Stimulated activated CD8-positive, alpha-beta memory T cell treated with anti-CD3 and anti-CD28 coated beads, Interleukin-7, amount 100 ng/mL, for 1 hour (primary cell): ENCODE results near the gene HDC.

Experiments
- DNase-seq, 2 donors: peaks; one replicate each; pipeline ENCODE4 v3.0.0-alpha.2; 2020; ENCODE audit warnings: low read depth in 2 of 2

HDC gene

DNA sequence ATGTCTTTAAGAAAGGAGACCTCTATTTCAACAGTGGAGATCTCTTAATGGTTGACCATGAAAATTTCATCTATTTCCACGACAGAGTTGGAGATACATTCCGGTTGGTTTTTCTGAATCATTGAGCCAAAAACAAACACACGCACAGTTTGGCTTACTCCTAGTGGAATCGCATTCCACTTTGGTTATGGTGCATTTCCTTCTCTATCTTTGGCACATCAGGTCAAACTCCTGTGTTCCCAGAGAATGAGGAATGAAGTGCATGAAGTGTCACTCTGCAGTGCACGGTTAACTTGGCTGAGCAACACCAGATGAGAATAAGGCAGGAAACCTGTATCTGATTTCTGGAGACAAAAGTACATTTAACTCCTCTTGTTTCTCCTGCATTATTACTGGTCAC, 38.5 kb downstream of the HDC start:
- DNase-seq, result no peak

DNA sequence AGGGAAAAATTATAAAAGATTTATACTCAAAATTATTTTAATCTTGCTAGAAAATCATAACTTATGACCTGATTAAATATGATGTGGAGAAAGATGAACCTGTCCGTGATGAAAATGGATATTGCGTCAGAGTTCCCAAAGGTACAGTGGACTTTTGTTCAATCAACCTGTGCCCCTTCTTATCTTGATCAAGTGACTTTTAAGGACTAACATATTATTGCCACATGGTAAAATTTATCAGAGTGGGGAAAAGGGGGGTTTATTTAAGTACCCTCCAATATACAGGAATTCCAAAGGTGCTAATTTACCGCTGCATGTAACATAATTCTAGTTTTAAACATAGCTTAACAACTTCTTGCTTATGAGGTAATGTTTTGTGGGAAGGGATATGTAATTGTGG, 39.6 kb downstream of the HDC start:
- no peak for DNase-seq

DNA sequence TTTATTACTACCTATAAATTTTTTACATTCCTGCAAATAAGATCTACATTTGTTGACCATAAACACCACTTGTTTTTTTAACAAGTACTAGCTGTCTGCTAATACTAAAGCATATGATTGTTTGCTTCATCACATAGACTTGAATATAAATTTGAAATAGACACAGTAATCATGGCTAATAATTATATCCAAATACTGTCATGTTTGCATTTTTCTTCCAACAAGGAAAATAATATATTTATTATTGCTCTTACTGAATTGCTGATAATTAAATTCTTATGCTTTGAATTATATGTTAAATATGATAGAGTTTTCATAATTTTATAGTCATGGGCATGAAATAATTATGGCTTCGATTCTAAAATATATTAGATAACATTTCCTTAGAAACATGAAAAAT, 40.5 kb downstream of the HDC start:
- DNase-seq, result no peak

DNA sequence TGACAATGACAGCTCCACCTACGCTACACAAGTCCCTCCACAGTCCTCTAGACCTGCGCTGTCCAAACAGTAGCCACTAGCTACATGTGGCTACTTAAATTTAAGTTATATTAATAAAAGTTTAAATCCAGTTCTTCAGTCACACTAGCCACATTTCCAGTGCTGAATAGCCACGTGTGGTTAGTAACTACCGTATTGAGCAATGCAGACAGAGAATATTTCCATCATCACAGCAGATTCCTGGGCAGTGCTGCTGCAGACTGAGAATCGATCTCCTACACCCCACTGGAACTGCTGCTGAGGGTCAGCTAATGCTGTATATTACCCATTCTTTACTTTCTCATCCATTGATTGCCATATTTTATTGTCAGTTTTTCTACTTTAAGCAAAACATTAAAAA, 40.9 kb downstream of the HDC start:
- no peak for DNase-seq

DNA sequence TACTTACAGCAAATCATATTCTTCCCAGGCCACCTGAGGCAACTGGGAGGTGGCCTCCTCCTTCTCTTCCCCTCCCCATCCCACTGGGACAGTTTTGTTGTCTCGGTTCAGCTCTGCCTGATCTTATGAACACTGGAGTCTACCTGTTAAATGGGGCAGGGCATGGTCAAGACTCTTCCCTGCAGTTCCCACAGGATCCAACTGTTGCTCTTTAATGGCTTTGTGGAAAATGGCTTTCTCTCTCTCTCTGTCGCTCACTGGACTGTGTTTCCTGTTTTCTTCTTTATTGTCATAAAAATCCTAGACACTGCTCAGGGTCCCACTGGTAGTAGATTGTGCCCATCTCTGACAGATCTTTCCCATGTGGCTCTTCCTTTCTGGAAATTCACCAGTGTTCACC, 43.3 kb downstream of the HDC start:
- DNase-seq, result no peak

DNA sequence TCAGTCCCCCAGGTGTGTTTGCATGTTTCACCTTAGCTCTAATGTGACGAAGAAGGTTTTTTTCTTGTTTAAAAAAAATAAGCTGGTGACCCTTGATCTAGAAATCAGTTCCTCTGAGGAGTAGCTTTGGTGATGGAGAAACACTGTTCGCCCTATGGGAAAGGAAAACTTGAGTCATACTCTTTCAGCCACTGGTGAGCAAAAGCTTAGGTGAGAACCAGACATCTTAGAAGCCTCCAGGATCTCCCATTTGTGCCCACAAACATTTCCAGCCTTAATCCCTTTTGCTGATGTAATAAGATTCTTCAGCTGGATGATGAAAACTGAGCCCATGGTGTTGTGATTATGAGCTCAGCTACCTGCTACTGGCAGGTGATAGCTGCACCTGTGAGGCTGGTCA, 45.7 kb downstream of the HDC start:
- DNase-seq, result no peak

DNA sequence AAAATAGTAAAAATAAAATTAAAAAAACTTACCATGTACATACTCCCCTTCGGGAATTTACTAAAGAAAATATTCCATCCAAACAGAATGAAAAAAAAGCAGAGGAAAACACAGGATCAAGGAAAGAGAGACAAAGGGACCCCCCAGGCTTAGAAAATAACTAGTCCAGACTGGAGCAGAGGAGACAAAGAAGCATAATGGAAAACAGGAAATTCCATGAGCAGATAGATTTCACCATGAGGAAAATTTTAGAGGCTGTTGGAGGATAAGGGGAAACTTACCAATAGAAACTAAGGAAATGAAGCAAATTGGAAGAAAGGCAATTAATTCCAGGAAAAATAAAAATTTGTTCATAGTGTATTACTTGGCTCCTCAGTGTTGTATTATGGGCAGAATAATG, 46.8 kb downstream of the HDC start:
- no peak for DNase-seq

DNA sequence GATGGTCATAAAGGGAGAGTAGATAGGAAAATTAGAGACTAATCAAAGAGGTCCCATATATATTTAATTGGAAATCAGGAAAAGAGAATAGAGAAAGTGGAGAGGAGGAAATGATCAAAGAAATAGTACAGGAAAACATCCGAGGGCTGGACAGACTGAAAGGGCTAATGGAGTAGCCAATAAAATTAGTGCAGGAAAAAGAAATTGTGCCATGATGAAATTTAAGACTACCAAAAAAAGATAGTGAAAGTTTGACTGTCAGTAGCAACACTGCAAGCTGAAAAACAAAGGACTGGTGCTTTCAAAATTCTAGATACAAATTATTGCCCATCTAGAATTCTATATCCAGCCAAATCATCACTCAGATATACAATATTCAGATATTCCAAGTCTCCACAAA, 47.2 kb downstream of the HDC start:
- no peak for DNase-seq

DNA sequence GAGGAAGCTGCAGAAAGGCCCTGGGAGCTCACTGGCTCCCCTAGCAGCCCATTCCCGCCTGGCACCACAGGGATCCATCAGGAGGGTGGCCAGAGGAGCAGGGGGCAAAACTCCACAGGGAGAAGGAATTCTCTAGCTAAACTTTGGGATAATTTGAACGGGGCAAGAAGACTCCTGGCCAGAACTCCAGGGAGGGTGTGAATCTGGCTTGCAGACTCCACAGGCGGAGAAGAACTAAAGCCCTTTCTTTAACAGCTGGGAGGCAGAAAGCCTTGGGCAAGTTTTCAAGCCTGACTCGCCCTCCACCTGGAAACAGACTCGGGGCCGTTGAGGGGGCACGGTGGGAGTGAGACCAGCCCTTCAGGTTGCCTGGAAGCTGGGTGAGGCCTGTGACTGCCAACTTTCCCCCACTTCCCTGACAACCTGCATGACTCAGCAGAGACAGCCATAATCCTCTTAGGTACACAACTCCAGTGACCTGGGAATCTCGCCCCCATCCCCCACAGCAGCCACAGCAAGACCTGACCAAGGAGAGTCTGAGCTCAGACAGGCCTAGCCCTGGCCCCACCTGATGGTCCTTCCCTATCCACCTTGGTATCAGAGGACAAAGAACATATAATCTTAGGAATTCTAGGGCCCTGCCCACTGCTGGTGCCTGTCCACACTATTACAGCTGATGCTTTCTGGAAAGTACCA, 54.9 kb downstream of the HDC start:
- no peak for DNase-seq

DNA sequence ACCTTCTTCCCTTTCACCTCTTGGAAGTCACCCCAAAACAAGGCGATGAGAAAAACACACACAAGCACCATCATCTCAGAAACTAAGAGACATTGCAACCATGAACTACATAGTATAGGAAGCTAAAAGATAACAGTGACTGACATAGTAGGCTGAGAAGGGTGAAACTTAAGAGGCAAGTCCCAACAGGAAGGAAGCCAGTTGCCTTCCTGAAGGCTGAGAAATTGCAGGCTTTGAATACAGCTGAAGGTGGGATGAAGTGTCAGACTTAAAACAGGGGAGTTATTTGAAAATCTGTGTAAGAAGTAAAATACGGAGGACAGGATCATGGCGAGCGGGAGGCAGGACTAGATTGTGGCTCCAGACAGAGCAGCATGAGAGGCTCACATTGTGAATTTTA, 55.7 kb downstream of the HDC start:
- no peak for DNase-seq

DNA sequence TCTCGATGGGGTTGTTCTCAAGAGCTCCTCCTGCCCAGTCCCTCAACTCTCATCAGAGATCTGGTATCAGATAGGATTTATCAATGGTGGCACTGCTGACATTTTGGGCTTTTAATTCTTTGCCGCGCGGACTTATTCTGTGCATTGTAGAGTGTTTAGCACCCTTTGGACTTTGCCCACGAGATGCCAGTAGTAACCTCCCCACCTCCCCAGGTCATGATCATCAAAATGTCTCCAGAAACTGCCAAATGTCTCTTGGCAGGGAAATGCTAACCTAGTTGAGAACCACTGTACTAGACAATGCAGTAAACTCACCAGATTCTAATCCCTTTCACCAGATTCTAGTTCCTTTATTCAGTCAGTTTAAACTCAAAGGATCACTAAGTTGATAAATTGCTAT, 59.5 kb downstream of the HDC start:
- no peak for DNase-seq

DNA sequence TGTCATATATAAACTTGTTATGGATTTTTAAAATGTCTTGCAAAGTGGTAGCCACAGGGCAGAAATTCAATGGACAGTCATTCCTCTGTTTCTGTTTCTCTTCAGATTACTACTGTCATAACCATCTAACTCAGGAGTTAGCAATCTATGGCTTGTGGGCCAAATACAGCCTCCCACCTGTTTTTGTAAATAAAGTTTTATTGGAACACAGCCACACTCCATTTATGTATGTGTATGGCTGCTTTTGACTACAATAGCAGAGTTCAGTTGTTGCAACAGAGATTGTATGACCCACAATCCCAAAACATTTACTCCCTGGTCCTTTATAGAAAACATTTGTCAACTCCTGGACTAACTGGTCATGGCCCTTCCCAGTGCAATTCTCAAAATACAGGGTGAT, 63.5 kb downstream of the HDC start:
- no peak for DNase-seq

DNA sequence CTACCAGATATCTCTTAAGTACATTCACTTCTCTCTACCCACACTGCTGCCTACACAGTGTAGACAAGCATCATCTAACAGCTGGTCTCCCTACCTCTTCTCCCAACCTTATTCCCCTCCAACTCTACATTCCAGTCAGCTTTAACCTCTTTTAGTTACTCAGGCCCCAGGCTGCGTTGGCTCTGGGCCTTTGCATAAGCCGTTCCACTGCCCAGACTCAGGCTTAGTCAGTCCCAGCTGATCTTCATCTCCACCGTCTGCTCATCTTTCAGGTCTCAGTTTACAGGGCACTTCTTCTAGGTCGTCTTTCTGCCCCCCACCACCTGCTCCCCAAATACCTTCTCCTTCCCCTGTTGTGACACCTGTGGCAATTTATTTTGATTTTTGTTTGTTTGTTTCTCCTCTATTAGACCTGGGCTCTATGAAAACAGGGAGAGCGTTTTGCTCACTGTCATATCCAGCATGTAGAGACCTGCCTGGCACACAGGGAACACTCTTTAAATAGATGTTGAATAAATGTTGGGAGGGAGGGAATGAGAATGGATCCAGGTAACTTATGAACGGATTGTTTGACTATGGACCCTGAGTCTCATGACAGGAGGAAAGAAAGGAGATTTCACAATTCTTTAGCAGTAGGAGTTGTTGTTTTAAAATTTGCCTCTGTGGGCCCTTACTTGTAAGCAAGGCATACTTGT, 72.5 kb downstream of the HDC start:
- DNase-seq, result no peak

DNA sequence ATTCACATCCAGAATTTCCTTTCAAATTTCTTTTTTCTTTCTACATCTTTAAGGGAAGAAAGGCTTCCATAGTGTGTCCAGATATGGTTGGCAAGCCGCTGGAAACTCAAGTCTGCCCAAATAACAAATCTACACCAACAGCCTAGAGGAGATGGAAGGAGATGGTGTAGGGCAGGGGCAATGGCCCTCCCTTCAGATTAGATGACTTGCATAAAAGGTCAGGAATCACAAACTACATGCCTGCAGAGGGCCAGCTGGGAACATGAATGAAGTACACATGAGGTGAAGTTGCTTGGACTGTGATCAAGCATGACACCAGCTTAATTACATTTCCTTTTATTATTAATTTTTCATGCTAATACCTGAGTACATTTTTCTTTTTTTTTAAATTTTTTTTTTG, 73.4 kb downstream of the HDC start:
- no peak for DNase-seq
